Gastrocnemius medialis (tissue), 4 donors: ENCODE results near the gene CYP51A1. TPM values are rescaled to one million over a fixed set of nuclear protein-coding genes. Genes with fewer than 3 reads are reported as not detected.

Source experiments
- ATAC-seq, 2 donors: fragments of 150-250 bp; one replicate each; pipeline ENCODE4 v1.9.1; 2016
- DNase-seq, 2 donors: peaks; one replicate each; pipeline ENCODE4 v3.0.0-alpha.2; 2019
- H3K27ac ChIP-seq, 4 donors: fragments of 200-600 bp; sonication (generic); 1 replicate in 1 of 4; 2 replicates in 3 of 4; pipeline ENCODE4 v1.5.1; 2016 to 2018; ENCODE audit warnings: mild to moderate bottlenecking in 2 of 4, moderate library complexity in 1 of 4
- H3K27me3 ChIP-seq, 3 donors: fragments of 200-600 bp; sonication (generic) in 2 of 3; 1 replicate in 1 of 3; 2 replicates in 2 of 3; pipeline versions ENCODE4 v1.5.1 to v1.6.0; 2016 to 2019; ENCODE audit warnings: mild to moderate bottlenecking in 1 of 3, moderate library complexity in 1 of 3
- H3K36me3 ChIP-seq, 2 donors: fragments of 200-600 bp; sonication (generic) in 1 of 2; one replicate each; pipeline ENCODE4 v1.5.1; 2017 to 2018
- H3K4me1 ChIP-seq, 2 donors: fragments of 200-600 bp; sonication (generic) in 1 of 2; one replicate each; pipeline ENCODE4 v1.5.1; 2016 to 2017; ENCODE audit warnings: mild to moderate bottlenecking in 2 of 2
- H3K4me3 ChIP-seq, 4 donors: fragments of 200-600 bp; sonication (generic) in 3 of 4; 1 replicate in 1 of 4; 2 replicates in 3 of 4; pipeline ENCODE4 v1.5.1; 2016 to 2019; ENCODE audit warnings: mild to moderate bottlenecking in 2 of 4
- H3K9me3 ChIP-seq, 3 donors: fragments of 200-600 bp; sonication (generic) in 2 of 3; 1 replicate in 1 of 3; 2 replicates in 2 of 3; pipeline ENCODE4 v1.5.1; 2016 to 2019
- POLR2A ChIP-seq, 2 donors: fragments of 450-650 bp; IDR thresholded peaks; one replicate each; pipeline ENCODE4 v1.6.1; 2017; ENCODE audit warnings: antibody characterized with exemption in 2 of 2, mild to moderate bottlenecking in 2 of 2, moderate library complexity in 2 of 2
- in situ Hi-C, 4 donors: fragments of 200-750 bp; cut with MboI; loops; one replicate each; pipeline versions ENCODE4 v1.15.0 to v1.8.0; 2017; ENCODE audit warnings: low sequenced_read_pairs in 4 of 4
- intact Hi-C: fragments of 100-400 bp; cut with DNase I; formaldehyde crosslinking; loops from one replicate; pipeline ENCODE4 v1.15.1; 2023; ENCODE audit warnings: low total_unique reads
- total RNA-seq, 4 donors: library from RNA; depleted of rRNA; stranded (reverse); fragments of >200 nt; gene quantifications; one replicate each; pipeline versions ENCODE4 v1.1.0 to v1.2.3, GENCODE V29; 2016
- TF ChIP-seq, protein P1 (sequence below), 5 experiments: fragments of 450-650 bp in 3 of 5; fragments of 200-600 bp in 2 of 5; sonication (generic) in 2 of 5; IDR thresholded peaks in 4 of 5; conservative IDR thresholded peaks in 1 of 5; 1 replicate in 4 of 5; 2 replicates in 1 of 5; pipeline ENCODE4 v1.5.1; 2016 to 2019; ENCODE audit warnings: antibody characterized with exemption in 5 of 5, mild to moderate bottlenecking in 3 of 5, moderate library complexity in 3 of 5

CYP51A1 gene
- total RNA-seq, 4 donors from 2014 or later, result 4.7 to 13.3 (median 9.7) TPM

DNA sequence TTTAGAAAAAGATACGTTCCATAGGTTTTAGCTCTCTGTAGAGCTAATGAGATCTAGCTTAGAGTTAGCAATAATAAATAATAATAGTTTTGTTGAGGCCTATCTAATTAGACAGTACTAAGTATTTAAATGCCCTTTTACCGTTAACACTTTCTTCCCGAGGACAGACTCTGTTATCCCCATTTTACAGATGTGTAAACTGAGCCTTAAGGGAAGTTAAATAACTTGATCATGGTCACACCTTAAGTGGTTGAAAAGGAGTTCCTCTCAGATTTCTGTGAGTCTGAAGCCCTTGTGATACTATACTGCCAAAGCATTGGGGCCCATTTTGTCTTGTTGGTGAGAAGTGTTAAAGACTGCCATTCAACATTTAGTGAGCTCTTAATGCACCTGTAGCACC, 61.6 kb downstream of the CYP51A1 start:
- no peak for ATAC-seq
- no peak for TF ChIP-seq POLR2A (IDR thresholded peaks at IDR 0.05)
- TF ChIP-seq, protein P1, sequence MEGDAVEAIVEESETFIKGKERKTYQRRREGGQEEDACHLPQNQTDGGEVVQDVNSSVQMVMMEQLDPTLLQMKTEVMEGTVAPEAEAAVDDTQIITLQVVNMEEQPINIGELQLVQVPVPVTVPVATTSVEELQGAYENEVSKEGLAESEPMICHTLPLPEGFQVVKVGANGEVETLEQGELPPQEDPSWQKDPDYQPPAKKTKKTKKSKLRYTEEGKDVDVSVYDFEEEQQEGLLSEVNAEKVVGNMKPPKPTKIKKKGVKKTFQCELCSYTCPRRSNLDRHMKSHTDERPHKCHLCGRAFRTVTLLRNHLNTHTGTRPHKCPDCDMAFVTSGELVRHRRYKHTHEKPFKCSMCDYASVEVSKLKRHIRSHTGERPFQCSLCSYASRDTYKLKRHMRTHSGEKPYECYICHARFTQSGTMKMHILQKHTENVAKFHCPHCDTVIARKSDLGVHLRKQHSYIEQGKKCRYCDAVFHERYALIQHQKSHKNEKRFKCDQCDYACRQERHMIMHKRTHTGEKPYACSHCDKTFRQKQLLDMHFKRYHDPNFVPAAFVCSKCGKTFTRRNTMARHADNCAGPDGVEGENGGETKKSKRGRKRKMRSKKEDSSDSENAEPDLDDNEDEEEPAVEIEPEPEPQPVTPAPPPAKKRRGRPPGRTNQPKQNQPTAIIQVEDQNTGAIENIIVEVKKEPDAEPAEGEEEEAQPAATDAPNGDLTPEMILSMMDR (IDR thresholded peaks at IDR 0.05 in 4 of 5, conservative IDR thresholded peaks at IDR 0.05 in 1 of 5), result no peak
- no peak for DNase-seq
- in situ Hi-C loops (no loop called here), intact Hi-C loops (no loop called here)
- Histone ChIP-seq H3K4me3 (no peak overlapping the region), H3K4me1 (no peaks in the 10 kb centered on the region), H3K27ac (no peak overlapping the region), H3K27me3 (no peaks in the 10 kb centered on the region), H3K36me3 (peaks cover 0 to 67% of the 10 kb centered on the region in 2 donors), H3K9me3 (no peaks in the 10 kb centered on the region)

DNA sequence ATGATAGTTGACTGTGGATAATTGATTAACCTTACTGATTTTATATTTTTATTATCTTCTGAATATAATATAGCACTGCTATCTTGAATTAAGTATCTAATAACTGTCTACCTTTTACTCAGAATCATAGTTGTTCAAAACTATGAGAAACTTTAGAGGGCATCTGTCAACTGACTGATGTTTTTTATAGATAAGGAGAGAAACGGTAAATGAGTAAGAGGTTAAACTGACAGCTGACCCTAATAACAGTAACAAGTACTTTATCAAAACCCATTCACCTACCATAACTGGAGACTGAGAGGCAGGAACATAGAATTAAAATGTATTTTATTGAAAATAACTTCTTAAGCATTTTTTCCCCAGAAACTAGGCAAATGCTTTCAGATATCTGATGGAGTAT, 62.2 kb downstream of the CYP51A1 start:
- no peak for DNase-seq
- no peaks in the 10 kb centered on the region for H3K4me1 ChIP-seq
- H3K4me3 ChIP-seq, result no peak overlapping the region
- intact Hi-C loops (no loop called here), in situ Hi-C loops (no loop called here)
- no peaks in the 10 kb centered on the region for H3K9me3 ChIP-seq
- no peak overlapping the region for H3K27ac ChIP-seq
- H3K36me3 ChIP-seq, result peaks cover 0 to 67% of the 10 kb centered on the region in 2 donors
- no peaks in the 10 kb centered on the region for H3K27me3 ChIP-seq
- ATAC-seq, result no peak
- TF ChIP-seq, protein P1 (IDR thresholded peaks at IDR 0.05 in 4 of 5, conservative IDR thresholded peaks at IDR 0.05 in 1 of 5), result no peak
- TF ChIP-seq POLR2A (IDR thresholded peaks at IDR 0.05), result no peak

DNA sequence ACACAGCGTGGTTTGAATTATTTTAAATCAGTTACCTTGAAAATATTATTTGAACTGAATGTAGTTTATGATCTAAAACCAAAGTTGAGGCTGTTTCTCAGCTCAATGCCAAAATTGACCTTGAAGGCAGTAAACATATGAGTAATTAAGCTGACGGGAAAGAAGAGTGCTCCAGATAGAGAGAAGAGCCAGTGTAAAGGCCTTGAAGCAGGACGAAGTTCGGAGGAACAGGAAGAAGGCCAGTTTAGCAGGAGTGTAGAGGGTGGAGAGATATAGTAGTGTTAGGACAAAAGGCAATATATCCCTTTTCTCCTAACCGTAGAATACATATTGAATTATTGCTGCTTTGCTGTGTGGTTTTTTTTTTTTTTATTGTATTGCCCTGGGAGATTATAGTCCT, 63.2 kb downstream of the CYP51A1 start:
- Histone ChIP-seq H3K4me1 (no peaks in the 10 kb centered on the region), H3K27ac (no peak overlapping the region), H3K4me3 (no peak overlapping the region), H3K36me3 (peaks cover 0 to 68% of the 10 kb centered on the region in 2 donors), H3K27me3 (no peaks in the 10 kb centered on the region), H3K9me3 (no peaks in the 10 kb centered on the region)
- in situ Hi-C loops, result no loop called here
- no peak for ATAC-seq
- intact Hi-C loops, result no loop called here
- TF ChIP-seq, protein P1 (IDR thresholded peaks at IDR 0.05 in 4 of 5, conservative IDR thresholded peaks at IDR 0.05 in 1 of 5), result no peak
- no peak for TF ChIP-seq POLR2A (IDR thresholded peaks at IDR 0.05)
- no peak for DNase-seq

DNA sequence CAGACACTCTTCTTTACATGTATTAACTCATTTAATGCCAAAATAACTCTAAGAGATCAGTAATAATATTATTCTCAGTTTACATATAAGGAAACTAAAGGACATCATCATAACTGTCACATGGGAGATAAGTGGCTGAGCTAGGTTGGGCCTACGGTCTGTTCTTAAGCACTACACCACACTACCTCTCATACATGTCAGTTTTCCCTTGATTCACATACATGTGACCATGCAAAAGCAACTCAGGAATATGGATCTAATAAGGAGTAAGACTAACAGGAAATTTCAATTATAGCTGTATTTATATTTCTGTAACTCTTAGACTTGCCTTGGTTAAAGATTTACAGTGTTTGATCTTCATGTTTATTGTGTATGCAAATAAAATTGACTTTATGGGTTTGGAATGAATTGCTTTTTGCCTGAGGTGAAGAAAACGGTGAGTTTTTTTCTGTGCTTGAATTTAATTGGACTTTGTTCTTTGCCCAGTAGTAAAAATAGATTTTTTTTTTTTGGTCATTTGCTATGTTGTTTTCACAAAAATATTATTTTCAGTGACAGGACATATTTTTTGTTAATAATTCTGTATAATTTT, 69.7 kb downstream of the CYP51A1 start:
- TF ChIP-seq POLR2A (IDR thresholded peaks at IDR 0.05), result no peak
- TF ChIP-seq, protein P1 (IDR thresholded peaks at IDR 0.05 in 4 of 5, conservative IDR thresholded peaks at IDR 0.05 in 1 of 5), result no peak
- no peak for DNase-seq
- H3K36me3 ChIP-seq, result peaks cover 0 to 38% of the 10 kb centered on the region in 2 donors
- no peak for ATAC-seq
- H3K27me3 ChIP-seq, result no peaks in the 10 kb centered on the region
- no peaks in the 10 kb centered on the region for H3K9me3 ChIP-seq
- no peak overlapping the region for H3K27ac ChIP-seq
- intact Hi-C loops (no loop called here), in situ Hi-C loops (no loop called here)
- H3K4me1 ChIP-seq, result peaks cover 17 to 19% of the 10 kb centered on the region in 2 donors
- no peak overlapping the region for H3K4me3 ChIP-seq

Other genes starting within 250 kb of the CYP51A1 start
- gene AKAP9, start 193.6 kb downstream of the CYP51A1 start, total RNA-seq, result 10 to 100 TPM; 25.4 to 80.0 (median 40.6) TPM
- not detected for gene LRRD1, start 44.7 kb upstream of the CYP51A1 start, total RNA-seq
- gene KRIT1, start 111.4 kb upstream of the CYP51A1 start, total RNA-seq, result 10 to 100 TPM; 28.7 to 47.6 (median 32.5) TPM
- 10 to 100 TPM; 11.5 to 24.2 (median 12.5) TPM for gene ANKIB1, start 111.5 kb upstream of the CYP51A1 start, total RNA-seq